ENCODE measurements around the gene DPP4.

DPP4 gene

DNA sequence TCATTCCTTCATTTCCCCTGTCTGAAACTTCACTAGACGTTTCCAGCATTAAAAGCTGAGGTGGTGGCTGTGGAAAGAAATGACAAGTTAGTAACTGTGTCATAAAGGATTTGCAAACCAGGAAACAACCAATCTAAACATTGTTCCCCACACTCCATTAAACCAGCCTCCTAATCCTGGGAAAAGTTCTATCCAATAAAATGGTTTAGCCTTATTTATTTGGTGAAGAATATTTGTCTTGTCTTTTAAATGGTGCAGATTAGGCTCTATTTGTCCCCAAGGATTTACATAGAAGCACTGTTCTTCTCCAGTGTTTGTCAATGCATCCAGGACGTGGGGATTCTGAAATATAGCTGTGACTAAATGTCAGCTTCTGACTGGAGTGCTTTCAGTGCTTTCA lies 10.5 kb upstream of the DPP4 start:
- no peak overlapping the region for H3K23ac ChIP-seq (ENCODE audit: low read depth, low read length, poor library complexity)
- no peak overlapping the region for H4K8ac ChIP-seq (ENCODE audit: low read depth, low read length)
- H3K4me1 ChIP-seq (ENCODE audit: control insufficient read depth in 2 of 2, insufficient read depth in 1 of 2, low read depth in 1 of 2, low read length in 2 of 2), result no peaks in the 10 kb centered on the region
- no peaks in the 10 kb centered on the region for H3K36me3 ChIP-seq (replicated peaks in 1 of 2; ENCODE audit: control insufficient read depth in 2 of 2, insufficient read depth in 2 of 2, low read length in 2 of 2)
- no peak overlapping the region for H2AK5ac ChIP-seq (ENCODE audit: low read depth, low read length)
- H2AFZ ChIP-seq (ENCODE audit: low read length), result no peak overlapping the region
- DNase-seq (ENCODE audit: low spot score), result no peak
- H3K79me1 ChIP-seq (ENCODE audit: low read depth, low read length), result no peaks in the 10 kb centered on the region
- no peak overlapping the region for H4K91ac ChIP-seq (ENCODE audit: low read depth, low read length, poor library complexity)
- H3K4me3 ChIP-seq (ENCODE audit: low read length in 2 of 2), result no peak overlapping the region
- no peak overlapping the region for H2BK5ac ChIP-seq (ENCODE audit: low read length)
- H2BK120ac ChIP-seq (ENCODE audit: low read depth, low read length), result no peak overlapping the region
- H3K14ac ChIP-seq (ENCODE audit: low read length), result no peak overlapping the region
- H3K18ac ChIP-seq (ENCODE audit: low read length), result no peak overlapping the region
- H3K27me3 ChIP-seq (ENCODE audit: control insufficient read depth in 3 of 3, insufficient read depth in 3 of 3, low read depth in 1 of 3, low read length in 3 of 3), result no peaks in the 10 kb centered on the region
- no CpG with 5 or more reads among the region's 2 CpGs for WGBS, 2 donors (ENCODE audit: extremely low coverage in 2 of 2, insufficient read length in 2 of 2, insufficient replicate concordance in 1 of 2)
- H2BK12ac ChIP-seq (ENCODE audit: low read length), result no peak overlapping the region
- no peaks in the 10 kb centered on the region for H3K9me3 ChIP-seq (replicated peaks in 1 of 2; ENCODE audit: control insufficient read depth in 2 of 2, insufficient read depth in 1 of 2, low read depth in 1 of 2, low read length in 2 of 2)
- no peak overlapping the region for H3K27ac ChIP-seq (replicated peaks; ENCODE audit: low read length)
- H3K4me2 ChIP-seq (ENCODE audit: insufficient read depth, low read length, poor library complexity, severe bottlenecking), result no peak overlapping the region
- H3K9ac ChIP-seq (ENCODE audit: low read depth, low read length, poor library complexity), result no peak overlapping the region
- no peak overlapping the region for H2BK15ac ChIP-seq (ENCODE audit: low read length)
- H3K4ac ChIP-seq (ENCODE audit: low read length), result no peak overlapping the region

DNA sequence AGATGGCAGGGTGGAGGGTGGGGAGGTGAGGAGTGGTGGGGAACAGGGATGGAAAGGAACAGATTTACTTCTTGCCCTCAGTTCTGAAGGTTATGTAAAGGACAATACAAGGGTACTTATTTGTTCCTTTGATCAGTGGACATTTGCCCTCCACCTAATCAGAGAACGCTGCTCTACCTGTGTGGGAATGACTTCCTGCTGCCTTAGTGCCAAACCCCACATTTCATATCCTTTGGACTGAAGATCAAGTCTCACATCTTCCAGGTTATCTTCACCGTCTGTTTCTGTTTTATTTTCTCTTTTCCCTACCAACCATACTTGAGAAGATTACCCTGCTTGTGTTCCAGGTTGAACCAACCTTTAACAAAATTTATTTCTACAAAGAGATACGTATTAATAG lies 8.7 kb upstream of the DPP4 start:
- H3K9me3 ChIP-seq (replicated peaks in 1 of 2; ENCODE audit: control insufficient read depth in 2 of 2, insufficient read depth in 1 of 2, low read depth in 1 of 2, low read length in 2 of 2), result peaks cover 0 to 6% of the 10 kb centered on the region in 2 donors
- no peak overlapping the region for H3K23ac ChIP-seq (ENCODE audit: low read depth, low read length, poor library complexity)
- H3K79me1 ChIP-seq (ENCODE audit: low read depth, low read length), result no peaks in the 10 kb centered on the region
- no peak for DNase-seq (ENCODE audit: low spot score)
- H3K4ac ChIP-seq (ENCODE audit: low read length), result no peak overlapping the region
- H3K4me2 ChIP-seq (ENCODE audit: insufficient read depth, low read length, poor library complexity, severe bottlenecking), result no peak overlapping the region
- H3K36me3 ChIP-seq (replicated peaks in 1 of 2; ENCODE audit: control insufficient read depth in 2 of 2, insufficient read depth in 2 of 2, low read length in 2 of 2), result no peaks in the 10 kb centered on the region
- no peak overlapping the region for H2AK5ac ChIP-seq (ENCODE audit: low read depth, low read length)
- H2BK120ac ChIP-seq (ENCODE audit: low read depth, low read length), result no peak overlapping the region
- no peaks in the 10 kb centered on the region for H3K27me3 ChIP-seq (ENCODE audit: control insufficient read depth in 3 of 3, insufficient read depth in 3 of 3, low read depth in 1 of 3, low read length in 3 of 3)
- H4K8ac ChIP-seq (ENCODE audit: low read depth, low read length), result no peak overlapping the region
- H2BK12ac ChIP-seq (ENCODE audit: low read length), result no peak overlapping the region
- H3K9ac ChIP-seq (ENCODE audit: low read depth, low read length, poor library complexity), result no peak overlapping the region
- no peaks in the 10 kb centered on the region for H3K4me1 ChIP-seq (ENCODE audit: control insufficient read depth in 2 of 2, insufficient read depth in 1 of 2, low read depth in 1 of 2, low read length in 2 of 2)
- no peak overlapping the region for H2BK15ac ChIP-seq (ENCODE audit: low read length)
- no peak overlapping the region for H3K14ac ChIP-seq (ENCODE audit: low read length)
- no CpG with 5 or more reads among the region's 3 CpGs for WGBS, 2 donors (ENCODE audit: extremely low coverage in 2 of 2, insufficient read length in 2 of 2, insufficient replicate concordance in 1 of 2)
- no peak overlapping the region for H4K91ac ChIP-seq (ENCODE audit: low read depth, low read length, poor library complexity)
- no peak overlapping the region for H2AFZ ChIP-seq (ENCODE audit: low read length)
- no peak overlapping the region for H2BK5ac ChIP-seq (ENCODE audit: low read length)
- no peak overlapping the region for H3K18ac ChIP-seq (ENCODE audit: low read length)
- no peak overlapping the region for H3K27ac ChIP-seq (replicated peaks; ENCODE audit: low read length)
- H3K4me3 ChIP-seq (ENCODE audit: low read length in 2 of 2), result no peak overlapping the region

GRCh38 chr2:162082036-162082435 lies 8.0 kb upstream of the DPP4 start:
- WGBS, 2 donors (ENCODE audit: extremely low coverage in 2 of 2, insufficient read length in 2 of 2, insufficient replicate concordance in 1 of 2), result no CpG with 5 or more reads among the region's 1 CpG

GRCh38 chr2:162079514-162079913 lies 5.5 kb upstream of the DPP4 start:
- peaks cover 0 to 6% of the 10 kb centered on the region in 2 donors for H3K9me3 ChIP-seq (replicated peaks in 1 of 2; ENCODE audit: control insufficient read depth in 2 of 2, insufficient read depth in 1 of 2, low read depth in 1 of 2, low read length in 2 of 2)
- no peaks in the 10 kb centered on the region for H3K79me1 ChIP-seq (ENCODE audit: low read depth, low read length)
- no peak overlapping the region for H2BK15ac ChIP-seq (ENCODE audit: low read length)
- no peak overlapping the region for H3K4ac ChIP-seq (ENCODE audit: low read length)
- no peak overlapping the region for H3K9ac ChIP-seq (ENCODE audit: low read depth, low read length, poor library complexity)
- H4K8ac ChIP-seq (ENCODE audit: low read depth, low read length), result no peak overlapping the region
- H3K27ac ChIP-seq (replicated peaks; ENCODE audit: low read length), result no peak overlapping the region
- WGBS, 2 donors (ENCODE audit: extremely low coverage in 2 of 2, insufficient read length in 2 of 2, insufficient replicate concordance in 1 of 2), result no CpG with 5 or more reads among the region's 2 CpGs
- H2AK5ac ChIP-seq (ENCODE audit: low read depth, low read length), result no peak overlapping the region
- no peak overlapping the region for H3K23ac ChIP-seq (ENCODE audit: low read depth, low read length, poor library complexity)
- no peak for DNase-seq (ENCODE audit: low spot score)
- peaks cover 0 to 9% of the 10 kb centered on the region in 2 donors for H3K4me1 ChIP-seq (ENCODE audit: control insufficient read depth in 2 of 2, insufficient read depth in 1 of 2, low read depth in 1 of 2, low read length in 2 of 2)
- no peak overlapping the region for H2BK120ac ChIP-seq (ENCODE audit: low read depth, low read length)
- H3K14ac ChIP-seq (ENCODE audit: low read length), result no peak overlapping the region
- no peak overlapping the region for H3K18ac ChIP-seq (ENCODE audit: low read length)
- H2BK12ac ChIP-seq (ENCODE audit: low read length), result no peak overlapping the region
- no peak overlapping the region for H2BK5ac ChIP-seq (ENCODE audit: low read length)
- H3K4me3 ChIP-seq (ENCODE audit: low read length in 2 of 2), result no peak overlapping the region
- peaks cover 0 to 19% (median 0%) of the 10 kb centered on the region in 3 experiments for H3K27me3 ChIP-seq (ENCODE audit: control insufficient read depth in 3 of 3, insufficient read depth in 3 of 3, low read depth in 1 of 3, low read length in 3 of 3)
- no peak overlapping the region for H3K4me2 ChIP-seq (ENCODE audit: insufficient read depth, low read length, poor library complexity, severe bottlenecking)
- no peaks in the 10 kb centered on the region for H3K36me3 ChIP-seq (replicated peaks in 1 of 2; ENCODE audit: control insufficient read depth in 2 of 2, insufficient read depth in 2 of 2, low read length in 2 of 2)
- H4K91ac ChIP-seq (ENCODE audit: low read depth, low read length, poor library complexity), result no peak overlapping the region
- no peak overlapping the region for H2AFZ ChIP-seq (ENCODE audit: low read length)

More at GRCh38 chr2:162082036-162082435, 8.0 kb upstream of the DPP4 start:
- Histone ChIP-seq H2AK5ac (ENCODE audit: low read depth, low read length) (no peak overlapping the region), H3K4me1 (ENCODE audit: control insufficient read depth in 2 of 2, insufficient read depth in 1 of 2, low read depth in 1 of 2, low read length in 2 of 2) (no peaks in the 10 kb centered on the region), H3K27ac (replicated peaks; ENCODE audit: low read length) (no peak overlapping the region), H3K36me3 (replicated peaks in 1 of 2; ENCODE audit: control insufficient read depth in 2 of 2, insufficient read depth in 2 of 2, low read length in 2 of 2) (no peaks in the 10 kb centered on the region), H2BK5ac (ENCODE audit: low read length) (no peak overlapping the region), H3K79me1 (ENCODE audit: low read depth, low read length) (no peaks in the 10 kb centered on the region), H2BK120ac (ENCODE audit: low read depth, low read length) (no peak overlapping the region), H2BK12ac (ENCODE audit: low read length) (no peak overlapping the region), H3K23ac (ENCODE audit: low read depth, low read length, poor library complexity) (no peak overlapping the region), H2AFZ (ENCODE audit: low read length) (no peak overlapping the region), H3K4me2 (ENCODE audit: insufficient read depth, low read length, poor library complexity, severe bottlenecking) (no peak overlapping the region), H3K9me3 (replicated peaks in 1 of 2; ENCODE audit: control insufficient read depth in 2 of 2, insufficient read depth in 1 of 2, low read depth in 1 of 2, low read length in 2 of 2) (peaks cover 0 to 6% of the 10 kb centered on the region in 2 donors), H3K4me3 (ENCODE audit: low read length in 2 of 2) (no peak overlapping the region), H3K9ac (ENCODE audit: low read depth, low read length, poor library complexity) (no peak overlapping the region), H2BK15ac (ENCODE audit: low read length) (no peak overlapping the region), H4K8ac (ENCODE audit: low read depth, low read length) (no peak overlapping the region), H4K91ac (ENCODE audit: low read depth, low read length, poor library complexity) (no peak overlapping the region), H3K4ac (ENCODE audit: low read length) (no peak overlapping the region), H3K18ac (ENCODE audit: low read length) (no peak overlapping the region), H3K14ac (ENCODE audit: low read length) (no peak overlapping the region), H3K27me3 (ENCODE audit: control insufficient read depth in 3 of 3, insufficient read depth in 3 of 3, low read depth in 1 of 3, low read length in 3 of 3) (no peaks in the 10 kb centered on the region)
- no peak for DNase-seq (ENCODE audit: low spot score)
